B cell (primary cell): ENCODE results near the gene CHRNG. TPM values are rescaled to one million over a fixed set of nuclear protein-coding genes. Genes with fewer than 3 reads are reported as not detected.

ENCODE experiments used
- ATAC-seq: fragments of 200-7000 bp; cut with Tn5 transposase; one replicate; pipeline ENCODE4 v1.10.0; 2021; ENCODE audit warnings: low read depth, mild to moderate bottlenecking, moderate number of reproducible peaks, moderate library complexity
- CTCF ChIA-PET: fragments of 350-600 bp; sonication (Branson Sonifier 250); formaldehyde crosslinking; loops from one replicate; lab custom pipeline; 2021; ENCODE audit warnings: antibody characterized with exemption, inconsistent platforms; lab: Charles Lee
- POLR2A ChIA-PET: fragments of 350-600 bp; sonication (Branson Sonifier 250); formaldehyde crosslinking; loops from one replicate; lab custom pipeline; 2021; ENCODE audit warnings: antibody characterized with exemption; lab: Charles Lee
- DNase-seq: peaks from one replicate; pipeline ENCODE4 v3.0.0; 2013
- H2AFZ ChIP-seq: 2 replicates; pipeline ENCODE4 v1.6.1; 2012; ENCODE audit warnings: mild to moderate bottlenecking, low read depth, low read length; ENCODE audit not compliant: insufficient read depth, poor library complexity, severe bottlenecking
- H3K27ac ChIP-seq, 2 donors: 1 replicate in 1 of 2; 2 replicates in 1 of 2; pipeline ENCODE4 v1.5.1; 2012 to 2013; ENCODE audit warnings: low read length in 2 of 2, mild to moderate bottlenecking in 2 of 2, moderate library complexity in 1 of 2
- H3K27me3 ChIP-seq, 4 experiments: fragments of 200-600 bp in 1 of 4; sonication (generic) in 1 of 4; replicated peaks in 1 of 4; 1 replicate in 2 of 4; 2 replicates in 2 of 4; pipeline versions ENCODE4 v1.6.1 to v1.7.0; 2013 to 2016; ENCODE audit warnings: low read length in 3 of 4, mild to moderate bottlenecking in 2 of 4, mixed read lengths in 1 of 4, moderate library complexity in 1 of 4; ENCODE audit not compliant: insufficient read depth in 4 of 4, control insufficient read depth in 3 of 4; ENCODE audit errors: control extremely low read depth in 1 of 4
- H3K36me3 ChIP-seq, 2 experiments: replicated peaks in 1 of 2; 1 replicate in 1 of 2; 2 replicates in 1 of 2; pipeline versions ENCODE4 v1.6.1 to v1.7.1; 2013; ENCODE audit warnings: low read length in 1 of 2; ENCODE audit not compliant: insufficient read depth in 2 of 2, control insufficient read depth in 1 of 2; ENCODE audit errors: control extremely low read depth in 1 of 2, extremely low read depth in 1 of 2
- H3K4me1 ChIP-seq, 2 donors: fragments of 200-600 bp in 1 of 2; sonication (generic) in 1 of 2; 1 replicate in 1 of 2; 2 replicates in 1 of 2; pipeline versions ENCODE4 v1.5.1 to v1.6.1; 2013 to 2017; ENCODE audit warnings: low read length in 2 of 2; ENCODE audit not compliant: control insufficient read depth in 2 of 2, insufficient read depth in 2 of 2
- H3K4me2 ChIP-seq: replicated peaks from 2 replicates; pipeline ENCODE3; 2012; ENCODE audit warnings: mild to moderate bottlenecking, low read depth, low read length; ENCODE audit not compliant: poor library complexity, severe bottlenecking
- H3K4me3 ChIP-seq, 5 experiments: fragments of 200-600 bp in 1 of 5; sonication (generic) in 1 of 5; 1 replicate in 3 of 5; 2 replicates in 2 of 5; pipeline versions ENCODE4 v1.5.1 to v1.7.0; 2011 to 2016; ENCODE audit warnings: low read length in 4 of 5, mild to moderate bottlenecking in 4 of 5, low read depth in 2 of 5, control low read depth in 1 of 5, moderate library complexity in 1 of 5; ENCODE audit not compliant: insufficient read depth in 1 of 5; ENCODE audit errors: control extremely low read depth in 1 of 5, extremely low read depth in 1 of 5
- H3K79me2 ChIP-seq: fragments of 200-600 bp; sonication (generic); one replicate; pipeline ENCODE4 v1.6.0; 2016; ENCODE audit warnings: low read length; ENCODE audit not compliant: control insufficient read depth, insufficient read depth
- H3K9ac ChIP-seq: fragments of 200-600 bp; sonication (generic); 2 replicates; pipeline ENCODE4 v1.6.1; 2017; ENCODE audit warnings: mild to moderate bottlenecking, low read length, moderate library complexity
- H3K9me3 ChIP-seq, 3 donors: one replicate each; pipeline versions ENCODE4 v1.6.1 to v1.7.1; 2013; ENCODE audit warnings: low read length in 2 of 3; ENCODE audit not compliant: control insufficient read depth in 2 of 3, insufficient read depth in 1 of 3; ENCODE audit errors: control extremely low read depth in 1 of 3
- H4K20me1 ChIP-seq: 2 replicates; pipeline ENCODE4 v1.6.0; 2012; ENCODE audit warnings: mild to moderate bottlenecking, low read length; ENCODE audit not compliant: insufficient read depth, control insufficient read depth, poor library complexity, severe bottlenecking
- H3K27ac Mint-ChIP-seq: one replicate; pipeline ENCODE4 v1.8.0; 2021; ENCODE audit warnings: mixed read lengths
- H3K27me3 Mint-ChIP-seq: one replicate; pipeline ENCODE4 v1.8.0; 2021; ENCODE audit warnings: mixed read lengths
- H3K4me1 Mint-ChIP-seq: one replicate; pipeline ENCODE4 v1.8.0; 2021; ENCODE audit warnings: mixed read lengths
- H3K4me3 Mint-ChIP-seq: one replicate; pipeline ENCODE4 v1.8.0; 2021; ENCODE audit warnings: mixed read lengths
- H3K9me3 Mint-ChIP-seq: one replicate; pipeline ENCODE4 v1.8.0; 2022; ENCODE audit warnings: mixed read lengths; ENCODE audit not compliant: insufficient read depth
- EZH2 ChIP-seq: IDR thresholded peaks from 2 replicates; pipeline ENCODE4 v1.6.1; 2012; ENCODE audit warnings: borderline replicate concordance, low read depth, mild to moderate bottlenecking, moderate library complexity, low read length; ENCODE audit not compliant: insufficient read depth, poor library complexity, severe bottlenecking
- WGBS: methylation state at CpG from one replicate; pipeline ENCODE4 v1.1.5; 2013; ENCODE audit warnings: missing lambda C conversion rate; ENCODE audit not compliant: insufficient coverage; 5-methylcytosine and 5-hydroxymethylcytosine counted together
- intact Hi-C: fragments of 100-400 bp; cut with micrococcal nuclease; formaldehyde crosslinking; loops from one replicate; pipeline ENCODE4 v1.10.0; 2022
- polyA plus RNA-seq: library from polyadenylated mRNA; depleted of rRNA; stranded (reverse); fragments of >200 nt; gene quantifications from 2 replicates; pipeline ENCODE4 v1.2.3, GENCODE V29; 2012
- total RNA-seq, 2 donors: library from RNA; stranded (reverse); fragments of 120-200 nt in 1 of 2; gene quantifications; 1 replicate in 1 of 2; 2 replicates in 1 of 2; pipeline versions ENCODE4 v1.2.3 to v1.2.4, GENCODE V29; 2013 to 2022
- TF ChIP-seq, protein P1 (sequence below): fragments of 200-600 bp; IDR thresholded peaks from one replicate; pipeline ENCODE4 v1.8.0; 2022; ENCODE audit warnings: antibody characterized with exemption, mild to moderate bottlenecking

Gene CHRNG
- total and polyA plus RNA-seq, 2 donors (not counting 1 experiment from before 2014, with no cell fraction given): not detected

DNA sequence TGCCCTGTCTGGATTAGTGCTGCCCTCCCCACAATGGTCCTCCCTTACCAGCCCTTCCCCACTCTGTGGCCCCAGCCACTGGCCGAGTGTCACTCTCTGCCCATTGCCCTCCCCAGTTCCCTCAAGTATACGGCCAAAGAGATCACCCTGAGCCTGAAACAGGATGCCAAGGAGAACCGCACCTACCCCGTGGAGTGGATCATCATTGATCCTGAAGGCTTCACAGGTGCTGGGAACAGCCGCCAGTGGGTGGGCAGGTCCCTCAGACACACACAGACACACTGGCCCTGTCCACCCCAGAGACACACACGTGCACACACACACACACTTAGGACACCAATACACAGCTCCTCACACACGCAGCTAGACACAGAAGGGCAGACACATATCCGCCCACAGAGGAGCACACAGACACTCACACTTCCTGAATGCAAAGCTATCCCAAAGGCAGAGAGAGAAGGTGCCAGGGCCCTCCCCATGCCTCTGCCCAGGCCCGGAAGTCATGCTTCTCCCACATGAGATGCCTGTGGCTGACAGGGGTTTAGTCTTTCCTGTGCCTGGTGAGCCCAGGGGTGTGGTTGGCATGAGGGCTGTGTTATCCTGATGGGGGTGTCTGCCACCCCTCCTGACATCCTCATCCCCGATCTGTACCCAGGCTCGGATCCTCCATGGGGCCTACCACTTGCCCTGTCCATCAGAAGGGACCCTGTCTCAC, 10.6 kb upstream of the CHRNG start:
- peaks cover 40% of the 10 kb centered on the region for H3K27me3 Mint-ChIP-seq
- Histone ChIP-seq H3K36me3 (no peaks in the 10 kb centered on the region), H3K27me3 (peaks cover 0 to 18% (median 9%) of the 10 kb centered on the region in 4 experiments), H3K27ac (no peak overlapping the region), H3K4me2 (no peak overlapping the region), H3K4me1 (peaks cover 7% of the 10 kb centered on the region in 2 donors), H3K4me3 (no peak overlapping the region), H2AFZ (no peak overlapping the region), H3K9ac (no peak overlapping the region), H3K9me3 (peaks cover 0 to 4% (median 0%) of the 10 kb centered on the region in 3 donors), H4K20me1 (no peaks in the 10 kb centered on the region), H3K79me2 (no peaks in the 10 kb centered on the region)
- 60% methylated on average over 9 of the region's 11 CpGs for WGBS
- no peak overlapping the region for H3K27ac Mint-ChIP-seq
- CTCF ChIA-PET: no interaction called here
- H3K9me3 Mint-ChIP-seq: no peaks in the 10 kb centered on the region
- ATAC-seq: no peak
- no peak for TF ChIP-seq EZH2
- TF ChIP-seq, protein P1, sequence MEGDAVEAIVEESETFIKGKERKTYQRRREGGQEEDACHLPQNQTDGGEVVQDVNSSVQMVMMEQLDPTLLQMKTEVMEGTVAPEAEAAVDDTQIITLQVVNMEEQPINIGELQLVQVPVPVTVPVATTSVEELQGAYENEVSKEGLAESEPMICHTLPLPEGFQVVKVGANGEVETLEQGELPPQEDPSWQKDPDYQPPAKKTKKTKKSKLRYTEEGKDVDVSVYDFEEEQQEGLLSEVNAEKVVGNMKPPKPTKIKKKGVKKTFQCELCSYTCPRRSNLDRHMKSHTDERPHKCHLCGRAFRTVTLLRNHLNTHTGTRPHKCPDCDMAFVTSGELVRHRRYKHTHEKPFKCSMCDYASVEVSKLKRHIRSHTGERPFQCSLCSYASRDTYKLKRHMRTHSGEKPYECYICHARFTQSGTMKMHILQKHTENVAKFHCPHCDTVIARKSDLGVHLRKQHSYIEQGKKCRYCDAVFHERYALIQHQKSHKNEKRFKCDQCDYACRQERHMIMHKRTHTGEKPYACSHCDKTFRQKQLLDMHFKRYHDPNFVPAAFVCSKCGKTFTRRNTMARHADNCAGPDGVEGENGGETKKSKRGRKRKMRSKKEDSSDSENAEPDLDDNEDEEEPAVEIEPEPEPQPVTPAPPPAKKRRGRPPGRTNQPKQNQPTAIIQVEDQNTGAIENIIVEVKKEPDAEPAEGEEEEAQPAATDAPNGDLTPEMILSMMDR: no peak
- no peak overlapping the region for H3K4me3 Mint-ChIP-seq
- intact Hi-C loops: no loop called here
- peaks cover 6% of the 10 kb centered on the region for H3K4me1 Mint-ChIP-seq
- POLR2A ChIA-PET: no interaction called here
- DNase-seq: no peak

DNA sequence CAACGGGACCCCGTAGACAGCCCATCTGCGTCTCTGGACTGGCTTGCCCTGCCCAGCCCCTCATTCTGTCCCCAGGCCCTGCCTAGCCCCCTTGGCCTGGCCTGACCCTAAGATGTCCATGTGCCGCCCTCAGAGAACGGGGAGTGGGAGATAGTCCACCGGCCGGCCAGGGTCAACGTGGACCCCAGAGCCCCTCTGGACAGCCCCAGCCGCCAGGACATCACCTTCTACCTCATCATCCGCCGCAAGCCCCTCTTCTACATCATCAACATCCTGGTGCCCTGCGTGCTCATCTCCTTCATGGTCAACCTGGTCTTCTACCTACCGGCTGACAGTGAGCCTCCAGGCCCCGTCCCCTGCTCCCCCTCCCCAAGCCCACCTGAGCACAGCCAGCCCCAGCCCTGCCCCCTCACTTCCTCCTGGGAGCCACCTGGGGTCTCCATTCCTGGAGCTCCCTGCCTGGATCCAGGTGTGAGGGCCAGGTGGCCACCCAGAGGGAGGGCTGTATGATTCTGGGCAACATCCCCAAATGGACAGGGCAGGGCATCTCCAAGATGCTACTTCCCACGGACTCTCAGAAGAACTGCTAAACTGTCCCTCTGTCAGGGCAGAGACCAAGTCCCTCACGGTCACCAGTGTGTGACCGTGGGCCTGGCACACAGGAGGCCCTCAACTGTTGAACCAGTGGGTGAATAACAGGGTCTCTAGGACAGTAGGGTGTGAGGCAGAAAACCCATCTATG, 9.5 kb upstream of the CHRNG start:
- POLR2A ChIA-PET: no interaction called here
- Histone ChIP-seq H3K4me1 (no peaks in the 10 kb centered on the region), H3K4me2 (no peak overlapping the region), H3K27me3 (peaks cover 0 to 9% (median 3%) of the 10 kb centered on the region in 4 experiments), H3K27ac (no peak overlapping the region), H3K4me3 (no peak overlapping the region), H3K79me2 (no peaks in the 10 kb centered on the region), H3K36me3 (no peaks in the 10 kb centered on the region), H2AFZ (no peak overlapping the region), H4K20me1 (no peaks in the 10 kb centered on the region), H3K9ac (no peak overlapping the region), H3K9me3 (no peaks in the 10 kb centered on the region)
- no peak overlapping the region for H3K27ac Mint-ChIP-seq
- CTCF ChIA-PET: no interaction called here
- no peak overlapping the region for H3K4me3 Mint-ChIP-seq
- intact Hi-C loops: no loop called here
- H3K4me1 Mint-ChIP-seq: peaks cover 2% of the 10 kb centered on the region
- ATAC-seq (no peak), DNase-seq (no peak)
- WGBS: 87% methylated on average over 17 of the region's 17 CpGs
- H3K9me3 Mint-ChIP-seq: no peaks in the 10 kb centered on the region
- peaks cover 38% of the 10 kb centered on the region for H3K27me3 Mint-ChIP-seq
- TF ChIP-seq, protein P1: no peak
- TF ChIP-seq EZH2: no peak
